ENCODE results near the gene LGALS9. TPM values are rescaled to one million over a fixed set of nuclear protein-coding genes. Genes with fewer than 3 reads are reported as not detected.

LGALS9 gene
- total and polyA plus RNA-seq, 9 of the 15 experiments (the other 6 are each of a cell fraction or from before 2014, with no cell fraction given) = 0.45 to 6.9 (median 2.8) TPM

DNA sequence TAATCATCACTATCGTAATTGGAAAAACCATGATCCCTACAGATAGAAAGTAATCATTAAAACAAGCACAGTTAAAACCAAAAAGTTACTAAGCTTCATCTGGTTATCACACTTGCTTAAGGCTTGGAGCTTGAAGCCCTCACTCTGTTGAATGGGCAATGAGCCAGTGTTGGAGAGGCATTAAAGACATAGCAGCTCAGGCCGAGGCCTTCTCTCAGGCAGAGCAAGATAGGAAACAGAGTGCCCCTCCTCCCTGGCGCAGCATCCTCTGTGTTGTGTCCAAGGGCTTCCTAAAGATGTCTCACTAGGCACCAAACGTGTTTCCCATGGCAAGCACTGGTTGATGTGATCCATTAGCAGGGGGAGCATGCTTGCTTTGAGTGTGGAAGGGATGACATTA, 34.9 kb upstream of the LGALS9 start:
- ChIA-PET POLR2A (interaction anchor here (0.8 to 5.4 kb wide), 5 partner anchors 8 to 130 kb away, joined by 3 to 31 read pairs (median 3); no protein-coding TSS in a partner anchor), CTCF (ENCODE audit: low intra/inter-chr PET ratio) (no interaction called here)
- Histone ChIP-seq H3K9me1 (ENCODE audit: control insufficient read depth, insufficient read depth, low read length) (no peaks in the 10 kb centered on the region), H3K4me2 (ENCODE audit: insufficient read depth, low read length) (no peak overlapping the region), H3K9ac (ENCODE audit: insufficient read depth in 1 of 2, low read depth in 2 of 2, low read length in 2 of 2) (no peak overlapping the region), H3K4me1 (replicated peaks in 1 of 2; ENCODE audit: control insufficient read depth in 2 of 2, insufficient read depth in 2 of 2, low read length in 2 of 2) (peaks cover 10 to 23% of the 10 kb centered on the region in 2 experiments; a peak in 4 of 5 replicates), H4K20me1 (replicated peaks; ENCODE audit: control insufficient read depth, insufficient read depth, low read length) (no peaks in the 10 kb centered on the region), H3K9me3 (replicated peaks; ENCODE audit: control insufficient read depth, insufficient read depth, low read depth, low read length) (no peaks in the 10 kb centered on the region), H3K79me2 (ENCODE audit: control insufficient read depth, insufficient read depth, low read length) (no peaks in the 10 kb centered on the region; the same call in 2 of the 3 replicates), H3K27me3 (ENCODE audit: control insufficient read depth in 2 of 2, insufficient read depth in 2 of 2, low read length in 2 of 2) (no peaks in the 10 kb centered on the region), H3K4me3 (no peak overlapping the region), H2AFZ (ENCODE audit: low read depth, low read length) (no peak overlapping the region), H3K36me3 (ENCODE audit: control insufficient read depth, insufficient read depth, low read length) (peaks cover 83% of the 10 kb centered on the region), H3K27ac (ENCODE audit: extremely low read depth, low read depth, low read length) (no peak overlapping the region)
- in situ Hi-C loops (cut with MboI) (loop anchor here (10.0 kb wide), 1 partner anchor 221 kb away; no protein-coding TSS in a partner anchor), intact Hi-C loops (cut with micrococcal nuclease) (no loop called here)
- ATAC-seq (no peak), DNase-seq (ENCODE audit: extremely low read depth in 1 of 4, low spot score in 3 of 4) (no peak), FAIRE-seq (no peak)
- BruUV-seq (replicated peaks) = no TSS peak
- 60% methylated on average over 4 of the region's 4 CpGs for WGBS (ENCODE audit: insufficient coverage, low coverage, missing lambda C conversion rate)
- TF ChIP-seq ZNF551 (CRISPR knock-in tag; IDR thresholded peaks at IDR 0.05) (no peak), RBM15 (IDR thresholded peaks at IDR 0.05; ENCODE audit: insufficient read depth, low read length) (no peak), BCOR (IDR thresholded peaks at IDR 0.05) (no peak), NBN (IDR thresholded peaks at IDR 0.05; ENCODE audit: low read depth) (no peak), NCOA4 (IDR thresholded peaks at IDR 0.05; ENCODE audit: partially characterized antibody) (no peak), NR1H2 (CRISPR knock-in tag; IDR thresholded peaks at IDR 0.05) (no peak), CBX8 (IDR thresholded peaks at IDR 0.05; ENCODE audit: borderline replicate concordance, extremely low read depth, low read depth, low read length, poor library complexity, severe bottlenecking) (no peak)
- TF ChIP-seq, protein P1, sequence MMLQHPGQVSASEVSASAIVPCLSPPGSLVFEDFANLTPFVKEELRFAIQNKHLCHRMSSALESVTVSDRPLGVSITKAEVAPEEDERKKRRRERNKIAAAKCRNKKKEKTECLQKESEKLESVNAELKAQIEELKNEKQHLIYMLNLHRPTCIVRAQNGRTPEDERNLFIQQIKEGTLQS (IDR thresholded peaks at IDR 0.05) = no peak
- TF ChIP-seq, protein P1 (CRISPR knock-in tag; conservative IDR thresholded peaks at IDR 0.05) = no peak
- TF ChIP-seq, protein P2, sequence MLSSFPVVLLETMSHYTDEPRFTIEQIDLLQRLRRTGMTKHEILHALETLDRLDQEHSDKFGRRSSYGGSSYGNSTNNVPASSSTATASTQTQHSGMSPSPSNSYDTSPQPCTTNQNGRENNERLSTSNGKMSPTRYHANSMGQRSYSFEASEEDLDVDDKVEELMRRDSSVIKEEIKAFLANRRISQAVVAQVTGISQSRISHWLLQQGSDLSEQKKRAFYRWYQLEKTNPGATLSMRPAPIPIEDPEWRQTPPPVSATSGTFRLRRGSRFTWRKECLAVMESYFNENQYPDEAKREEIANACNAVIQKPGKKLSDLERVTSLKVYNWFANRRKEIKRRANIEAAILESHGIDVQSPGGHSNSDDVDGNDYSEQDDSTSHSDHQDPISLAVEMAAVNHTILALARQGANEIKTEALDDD (IDR thresholded peaks at IDR 0.05) = no peak
- TF ChIP-seq, protein P3, sequence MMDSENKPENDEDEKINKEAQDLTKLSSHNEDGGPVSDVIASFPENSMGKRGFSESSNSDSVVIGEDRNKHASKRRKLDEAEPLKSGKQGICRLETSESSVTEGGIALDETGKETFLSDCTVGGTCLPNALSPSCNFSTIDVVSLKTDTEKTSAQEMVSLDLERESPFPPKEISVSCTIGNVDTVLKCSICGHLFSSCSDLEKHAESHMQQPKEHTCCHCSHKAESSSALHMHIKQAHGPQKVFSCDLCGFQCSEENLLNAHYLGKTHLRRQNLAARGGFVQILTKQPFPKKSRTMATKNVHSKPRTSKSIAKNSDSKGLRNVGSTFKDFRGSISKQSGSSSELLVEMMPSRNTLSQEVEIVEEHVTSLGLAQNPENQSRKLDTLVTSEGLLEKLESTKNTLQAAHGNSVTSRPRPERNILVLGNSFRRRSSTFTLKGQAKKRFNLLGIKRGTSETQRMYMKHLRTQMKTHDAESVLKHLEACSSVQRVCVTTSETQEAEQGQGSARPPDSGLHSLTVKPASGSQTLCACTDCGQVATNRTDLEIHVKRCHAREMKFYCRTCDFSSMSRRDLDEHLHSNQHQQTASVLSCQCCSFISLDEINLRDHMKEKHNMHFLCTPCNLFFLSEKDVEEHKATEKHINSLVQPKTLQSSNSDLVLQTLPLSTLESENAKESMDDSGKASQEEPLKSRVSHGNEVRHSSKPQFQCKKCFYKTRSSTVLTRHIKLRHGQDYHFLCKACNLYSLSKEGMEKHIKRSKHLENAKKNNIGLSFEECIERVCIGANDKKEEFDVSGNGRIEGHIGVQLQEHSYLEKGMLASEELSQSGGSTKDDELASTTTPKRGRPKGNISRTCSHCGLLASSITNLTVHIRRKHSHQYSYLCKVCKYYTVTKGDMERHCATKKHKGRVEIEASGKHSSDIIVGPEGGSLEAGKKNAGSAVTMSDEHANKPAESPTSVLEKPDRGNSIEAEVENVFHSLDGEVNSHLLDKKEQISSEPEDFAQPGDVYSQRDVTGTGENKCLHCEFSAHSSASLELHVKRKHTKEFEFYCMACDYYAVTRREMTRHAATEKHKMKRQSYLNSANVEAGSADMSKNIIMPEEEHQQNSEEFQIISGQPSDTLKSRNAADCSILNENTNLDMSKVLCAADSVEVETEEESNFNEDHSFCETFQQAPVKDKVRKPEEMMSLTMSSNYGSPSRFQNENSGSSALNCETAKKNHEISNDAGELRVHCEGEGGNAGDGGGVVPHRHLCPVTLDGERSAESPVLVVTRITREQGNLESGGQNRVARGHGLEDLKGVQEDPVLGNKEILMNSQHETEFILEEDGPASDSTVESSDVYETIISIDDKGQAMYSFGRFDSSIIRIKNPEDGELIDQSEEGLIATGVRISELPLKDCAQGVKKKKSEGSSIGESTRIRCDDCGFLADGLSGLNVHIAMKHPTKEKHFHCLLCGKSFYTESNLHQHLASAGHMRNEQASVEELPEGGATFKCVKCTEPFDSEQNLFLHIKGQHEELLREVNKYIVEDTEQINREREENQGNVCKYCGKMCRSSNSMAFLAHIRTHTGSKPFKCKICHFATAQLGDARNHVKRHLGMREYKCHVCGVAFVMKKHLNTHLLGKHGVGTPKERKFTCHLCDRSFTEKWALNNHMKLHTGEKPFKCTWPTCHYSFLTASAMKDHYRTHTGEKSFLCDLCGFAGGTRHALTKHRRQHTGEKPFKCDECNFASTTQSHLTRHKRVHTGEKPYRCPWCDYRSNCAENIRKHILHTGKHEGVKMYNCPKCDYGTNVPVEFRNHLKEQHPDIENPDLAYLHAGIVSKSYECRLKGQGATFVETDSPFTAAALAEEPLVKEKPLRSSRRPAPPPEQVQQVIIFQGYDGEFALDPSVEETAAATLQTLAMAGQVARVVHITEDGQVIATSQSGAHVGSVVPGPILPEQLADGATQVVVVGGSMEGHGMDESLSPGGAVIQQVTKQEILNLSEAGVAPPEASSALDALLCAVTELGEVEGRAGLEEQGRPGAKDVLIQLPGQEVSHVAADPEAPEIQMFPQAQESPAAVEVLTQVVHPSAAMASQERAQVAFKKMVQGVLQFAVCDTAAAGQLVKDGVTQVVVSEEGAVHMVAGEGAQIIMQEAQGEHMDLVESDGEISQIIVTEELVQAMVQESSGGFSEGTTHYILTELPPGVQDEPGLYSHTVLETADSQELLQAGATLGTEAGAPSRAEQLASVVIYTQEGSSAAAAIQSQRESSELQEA (IDR thresholded peaks at IDR 0.05; ENCODE audit: low read depth) = no peak
